ENCODE results near the gene AHCTF1.

DNA sequence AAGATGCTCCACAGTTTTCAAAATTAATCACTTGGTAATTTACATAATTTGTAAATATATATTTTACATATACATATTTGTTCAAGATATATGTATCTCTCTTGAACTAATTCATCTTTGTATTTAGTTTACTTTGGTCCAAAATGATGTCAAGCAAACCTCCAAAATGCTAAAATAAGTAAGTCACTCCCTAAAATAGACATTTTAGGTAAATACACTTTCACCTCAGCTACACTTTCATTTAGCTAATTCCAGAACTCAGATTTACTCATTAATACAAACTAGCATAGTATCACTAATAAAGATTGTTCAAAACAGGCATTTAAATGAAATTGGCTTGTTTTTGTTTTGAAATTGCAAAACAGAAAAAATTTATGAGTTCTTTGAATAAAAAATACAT lies 40.6 kb downstream of the AHCTF1 start:
- TF ChIP-seq, protein P1, sequence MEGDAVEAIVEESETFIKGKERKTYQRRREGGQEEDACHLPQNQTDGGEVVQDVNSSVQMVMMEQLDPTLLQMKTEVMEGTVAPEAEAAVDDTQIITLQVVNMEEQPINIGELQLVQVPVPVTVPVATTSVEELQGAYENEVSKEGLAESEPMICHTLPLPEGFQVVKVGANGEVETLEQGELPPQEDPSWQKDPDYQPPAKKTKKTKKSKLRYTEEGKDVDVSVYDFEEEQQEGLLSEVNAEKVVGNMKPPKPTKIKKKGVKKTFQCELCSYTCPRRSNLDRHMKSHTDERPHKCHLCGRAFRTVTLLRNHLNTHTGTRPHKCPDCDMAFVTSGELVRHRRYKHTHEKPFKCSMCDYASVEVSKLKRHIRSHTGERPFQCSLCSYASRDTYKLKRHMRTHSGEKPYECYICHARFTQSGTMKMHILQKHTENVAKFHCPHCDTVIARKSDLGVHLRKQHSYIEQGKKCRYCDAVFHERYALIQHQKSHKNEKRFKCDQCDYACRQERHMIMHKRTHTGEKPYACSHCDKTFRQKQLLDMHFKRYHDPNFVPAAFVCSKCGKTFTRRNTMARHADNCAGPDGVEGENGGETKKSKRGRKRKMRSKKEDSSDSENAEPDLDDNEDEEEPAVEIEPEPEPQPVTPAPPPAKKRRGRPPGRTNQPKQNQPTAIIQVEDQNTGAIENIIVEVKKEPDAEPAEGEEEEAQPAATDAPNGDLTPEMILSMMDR (IDR thresholded peaks at IDR 0.05), result no peak
- TF ChIP-seq POLR2A (IDR thresholded peaks at IDR 0.05), result no peak

All from adrenal gland (tissue), 5 donors.